ENCODE data around the gene AURKB.
"Not testable (repeated sequence)": the region's sequence is repeated elsewhere in the genome, so short reads cannot be mapped to it uniquely, and the experiment has no call there.

Gene AURKB

GRCh38 chr17:8225813-8226535, 15.6 kb upstream of the AURKB start:
- DNase-seq (ENCODE audit: low read depth, low spot score): peak; percentile 93

- DNase-seq (ENCODE audit: low read depth, low spot score): no peak
These were observed 14.8 kb upstream of the AURKB start for GRCh38 chr17:8224891-8225812.

- peak; percentile 83 for DNase-seq (ENCODE audit: low read depth, low spot score)
These were observed 13.2 kb upstream of the AURKB start for GRCh38 chr17:8223356-8224126.

- DNase-seq (ENCODE audit: low read depth, low spot score): peak; percentile 99
These were observed 12.4 kb upstream of the AURKB start for GRCh38 chr17:8222630-8223355.

- no peak for DNase-seq (ENCODE audit: low read depth, low spot score)
These were observed 11.9 kb upstream of the AURKB start for GRCh38 chr17:8222380-8222629.

- DNase-seq (ENCODE audit: low read depth, low spot score): peak; percentile 97
These were observed 11.4 kb upstream of the AURKB start for GRCh38 chr17:8221663-8222379.

GRCh38 chr17:8220783-8221662, 10.6 kb upstream of the AURKB start:
- peak; percentile 97 for DNase-seq (ENCODE audit: low read depth, low spot score)

- DNase-seq (ENCODE audit: low read depth, low spot score): not testable (repeated sequence)
These were observed 3.6 kb upstream of the AURKB start for GRCh38 chr17:8214000-8214399.

- no peak for DNase-seq (ENCODE audit: low read depth, low spot score)
These were observed 2.2 kb upstream of the AURKB start for GRCh38 chr17:8212312-8213180.

- no peak for DNase-seq (ENCODE audit: low read depth, low spot score)
These were observed 535 bp upstream of the AURKB start for GRCh38 chr17:8210761-8211458.

- no peak for DNase-seq (ENCODE audit: low read depth, low spot score)
These were observed 3.8 kb downstream of the AURKB start for GRCh38 chr17:8206536-8206935.

- DNase-seq (ENCODE audit: low read depth, low spot score): no peak
These were observed 5.4 kb downstream of the AURKB start for GRCh38 chr17:8204761-8205555.

- peak; percentile 94 for DNase-seq (ENCODE audit: low read depth, low spot score)
These were observed 18.1 kb downstream of the AURKB start for GRCh38 chr17:8192070-8192815.

GRCh38 chr17:8190506-8190905, 19.9 kb downstream of the AURKB start:
- DNase-seq (ENCODE audit: low read depth, low spot score): no peak

- peak; percentile 98 for DNase-seq (ENCODE audit: low read depth, low spot score)
These were observed 20.5 kb downstream of the AURKB start, which contains the start of gene BORCS6 for GRCh38 chr17:8189711-8190477. BORCS6 (minus strand) TSS chr17:8190180; CDS start chr17:8190140, 40 bp downstream.

All from ELF-1 (cell line).